IPS-20b (cell line): Measurements from ENCODE around the gene PRDM16.
"Not testable (repeated sequence)": the region's sequence is repeated elsewhere in the genome, so short reads cannot be mapped to it uniquely, and the experiment has no call there.

Experiments
- H3K27ac ChIP-seq: one replicate; pipeline ENCODE4 v1.5.1; 2013; ENCODE audit warnings: low read length
- H3K27me3 ChIP-seq: 2 replicates; pipeline ENCODE4 v1.6.1; 2013; ENCODE audit warnings: mild to moderate bottlenecking, low read length, inconsistent platforms; ENCODE audit not compliant: insufficient read depth
- H3K36me3 ChIP-seq: 2 replicates; pipeline ENCODE4 v1.6.1; 2013; ENCODE audit warnings: low read depth, mild to moderate bottlenecking, inconsistent platforms, low read length, moderate library complexity; ENCODE audit not compliant: insufficient read depth
- H3K4me1 ChIP-seq: 2 replicates; pipeline ENCODE4 v1.6.1; 2013; ENCODE audit warnings: mild to moderate bottlenecking, control low read depth, inconsistent platforms, low read length, moderate library complexity; ENCODE audit not compliant: insufficient read depth
- H3K4me3 ChIP-seq: 2 replicates; pipeline ENCODE4 v1.5.1; 2013; ENCODE audit warnings: mild to moderate bottlenecking, low read length, inconsistent platforms
- H3K9ac ChIP-seq: 2 replicates; pipeline ENCODE4 v1.6.1; 2013; ENCODE audit warnings: low read depth, mild to moderate bottlenecking, inconsistent platforms, low read length, moderate library complexity
- H3K9me3 ChIP-seq: 2 replicates; pipeline ENCODE4 v1.6.1; 2013; ENCODE audit warnings: mild to moderate bottlenecking, low read depth, low read length, inconsistent platforms; ENCODE audit not compliant: insufficient read depth

Gene PRDM16

DNA sequence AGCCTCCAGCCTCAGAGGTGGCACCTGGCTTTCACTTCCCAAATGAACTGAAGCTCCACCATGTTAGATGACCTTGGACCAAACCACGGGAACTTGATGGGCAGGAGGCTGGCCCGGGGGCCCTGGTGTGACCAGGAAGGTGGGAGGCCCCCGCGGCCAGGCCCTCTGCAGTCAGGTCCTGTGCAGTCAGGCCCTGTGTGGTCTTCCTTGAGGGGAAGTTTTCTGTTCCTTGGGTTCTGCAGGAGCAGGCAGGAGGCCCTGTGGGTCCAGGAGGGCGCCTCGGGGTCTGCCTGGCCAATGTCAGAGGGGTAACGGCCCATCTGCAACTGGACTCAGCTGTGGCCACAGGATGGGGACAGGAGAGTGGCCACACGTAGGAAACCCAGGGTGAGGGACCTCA, 13.0 kb downstream of the PRDM16 start:
- Histone ChIP-seq H3K4me3 (no peak overlapping the region), H3K4me1 (no peaks in the 10 kb centered on the region), H3K9me3 (no peaks in the 10 kb centered on the region), H3K36me3 (no peaks in the 10 kb centered on the region), H3K27ac (no peak overlapping the region), H3K27me3 (peaks cover 4% of the 10 kb centered on the region; the same call in 1 of the 2 replicates), H3K9ac (no peak overlapping the region)

DNA sequence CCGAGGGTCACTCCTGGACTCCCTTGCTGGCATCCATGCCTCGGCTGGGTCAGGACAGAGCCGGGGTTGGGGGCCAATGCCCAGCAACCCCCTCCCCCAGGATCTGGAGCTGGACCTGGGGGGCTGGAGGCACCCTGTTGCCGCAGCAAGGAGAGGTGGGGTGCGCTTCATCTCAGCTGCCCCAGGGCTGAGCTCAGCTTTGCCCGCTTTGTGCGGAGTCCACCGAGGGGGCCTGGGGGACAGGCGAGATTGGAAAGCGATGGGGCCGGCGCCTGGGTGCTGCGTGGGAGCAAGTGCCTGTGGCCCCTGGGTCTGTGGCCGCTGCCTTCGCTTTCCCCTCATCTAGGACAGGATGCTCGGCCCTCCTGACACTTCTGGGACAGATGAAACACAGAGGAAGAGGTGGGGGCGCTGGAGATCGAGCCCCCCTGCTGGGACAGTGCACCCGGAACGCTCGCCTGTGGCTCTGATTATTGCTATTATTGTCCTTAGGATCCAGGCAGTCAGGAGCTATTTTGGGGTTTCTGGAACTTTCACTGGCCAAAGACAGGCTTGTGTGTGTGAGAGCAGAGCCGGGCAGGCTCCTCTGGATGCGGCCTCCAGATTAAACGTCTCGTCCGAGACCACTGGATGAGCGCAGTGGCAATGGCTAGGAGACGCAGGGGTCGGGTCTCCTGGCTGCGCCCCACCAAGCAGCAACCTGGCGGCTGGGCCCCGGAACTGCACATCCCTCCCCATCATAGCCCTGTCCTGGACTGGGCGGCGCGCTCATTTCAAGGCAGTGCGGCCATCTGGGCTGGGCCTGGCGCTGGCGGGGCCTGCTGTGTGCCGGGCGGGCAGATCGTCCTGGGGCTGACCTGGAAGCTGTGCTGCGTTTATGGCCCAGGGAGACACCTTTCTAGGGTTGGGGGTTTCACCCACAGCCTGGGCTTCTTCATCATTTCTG, 13.8 kb downstream of the PRDM16 start:
- no peaks in the 10 kb centered on the region for H3K27me3 ChIP-seq
- H3K36me3 ChIP-seq = no peaks in the 10 kb centered on the region
- H3K9me3 ChIP-seq = no peaks in the 10 kb centered on the region
- H3K4me3 ChIP-seq = no peak overlapping the region
- H3K9ac ChIP-seq = no peak overlapping the region
- H3K4me1 ChIP-seq = no peaks in the 10 kb centered on the region
- H3K27ac ChIP-seq = no peak overlapping the region

DNA sequence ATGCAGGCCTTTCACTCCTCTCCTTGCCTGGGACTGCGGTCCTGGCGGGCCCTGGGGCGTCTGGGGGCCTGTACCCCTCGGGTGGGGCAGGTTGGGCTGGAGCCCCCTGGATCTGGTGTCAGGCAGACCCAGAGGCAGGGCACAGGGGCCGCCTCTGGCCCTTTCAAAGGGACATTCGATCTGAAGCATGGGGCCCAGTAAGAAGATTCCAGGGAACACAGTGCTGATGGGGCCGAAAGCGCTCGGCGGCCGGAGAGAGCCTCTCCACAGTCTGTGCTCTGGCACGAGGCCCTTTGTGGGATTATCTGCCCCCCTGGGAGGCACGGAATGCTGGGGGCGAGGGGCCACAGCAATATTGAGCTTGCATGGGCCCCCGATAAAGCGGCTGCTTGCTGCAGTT, 15.2 kb downstream of the PRDM16 start:
- no peak overlapping the region for H3K4me3 ChIP-seq
- no peak overlapping the region for H3K9ac ChIP-seq
- no peaks in the 10 kb centered on the region for H3K9me3 ChIP-seq
- no peaks in the 10 kb centered on the region for H3K36me3 ChIP-seq
- no peaks in the 10 kb centered on the region for H3K27me3 ChIP-seq
- H3K27ac ChIP-seq = no peak overlapping the region
- no peaks in the 10 kb centered on the region for H3K4me1 ChIP-seq

DNA sequence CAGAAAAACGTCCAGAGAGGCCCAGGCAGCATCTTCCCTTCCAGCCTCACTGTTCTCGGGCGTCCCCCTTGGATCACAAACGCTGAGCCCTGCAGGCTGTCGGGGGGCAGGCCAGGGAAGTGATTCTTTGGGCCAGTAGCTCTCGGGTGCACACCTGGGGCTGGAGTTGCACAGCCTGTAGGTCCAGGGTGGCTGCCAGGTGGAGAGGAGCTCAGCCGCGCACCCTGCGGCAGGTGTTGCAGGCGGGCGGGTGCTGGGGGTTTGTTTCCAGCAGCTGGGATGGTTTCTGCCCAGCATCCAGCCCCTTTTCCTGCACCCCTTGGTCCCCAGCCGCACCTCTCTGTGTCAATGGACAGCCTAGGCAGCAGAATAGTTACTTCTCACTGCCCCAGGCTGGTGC, 15.7 kb downstream of the PRDM16 start:
- no peak overlapping the region for H3K9ac ChIP-seq
- H3K27me3 ChIP-seq = no peaks in the 10 kb centered on the region

DNA sequence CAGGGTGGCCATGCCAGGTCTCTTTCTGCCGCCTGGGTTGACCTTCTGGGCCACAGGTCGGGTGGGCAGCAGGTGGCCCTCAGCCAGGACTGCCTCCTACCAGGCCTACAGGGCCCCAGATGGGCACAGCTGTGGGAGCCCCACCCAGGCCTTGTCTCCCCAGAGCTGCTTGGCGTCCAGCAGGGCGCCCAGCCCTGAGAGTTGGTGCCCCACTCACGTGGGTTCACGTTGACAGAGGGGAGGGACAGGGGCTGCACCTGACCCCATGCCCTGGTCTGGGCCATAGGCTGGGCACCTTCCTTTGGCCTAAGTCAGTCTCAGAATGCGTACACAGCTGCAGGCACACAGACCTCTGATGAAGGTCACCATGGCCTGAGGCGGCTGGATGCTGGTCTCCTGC, 16.7 kb downstream of the PRDM16 start:
- H3K36me3 ChIP-seq = no peaks in the 10 kb centered on the region
- H3K9ac ChIP-seq = no peak overlapping the region
- no peaks in the 10 kb centered on the region for H3K27me3 ChIP-seq
- H3K9me3 ChIP-seq = no peaks in the 10 kb centered on the region
- H3K4me1 ChIP-seq = no peaks in the 10 kb centered on the region
- H3K4me3 ChIP-seq = no peak overlapping the region
- H3K27ac ChIP-seq = no peak overlapping the region

More for the DNA sequence above, 15.7 kb downstream of the PRDM16 start:
- H3K9me3 ChIP-seq = no peaks in the 10 kb centered on the region
- H3K27ac ChIP-seq = no peak overlapping the region
- no peaks in the 10 kb centered on the region for H3K36me3 ChIP-seq
- no peak overlapping the region for H3K4me3 ChIP-seq
- no peaks in the 10 kb centered on the region for H3K4me1 ChIP-seq

DNA sequence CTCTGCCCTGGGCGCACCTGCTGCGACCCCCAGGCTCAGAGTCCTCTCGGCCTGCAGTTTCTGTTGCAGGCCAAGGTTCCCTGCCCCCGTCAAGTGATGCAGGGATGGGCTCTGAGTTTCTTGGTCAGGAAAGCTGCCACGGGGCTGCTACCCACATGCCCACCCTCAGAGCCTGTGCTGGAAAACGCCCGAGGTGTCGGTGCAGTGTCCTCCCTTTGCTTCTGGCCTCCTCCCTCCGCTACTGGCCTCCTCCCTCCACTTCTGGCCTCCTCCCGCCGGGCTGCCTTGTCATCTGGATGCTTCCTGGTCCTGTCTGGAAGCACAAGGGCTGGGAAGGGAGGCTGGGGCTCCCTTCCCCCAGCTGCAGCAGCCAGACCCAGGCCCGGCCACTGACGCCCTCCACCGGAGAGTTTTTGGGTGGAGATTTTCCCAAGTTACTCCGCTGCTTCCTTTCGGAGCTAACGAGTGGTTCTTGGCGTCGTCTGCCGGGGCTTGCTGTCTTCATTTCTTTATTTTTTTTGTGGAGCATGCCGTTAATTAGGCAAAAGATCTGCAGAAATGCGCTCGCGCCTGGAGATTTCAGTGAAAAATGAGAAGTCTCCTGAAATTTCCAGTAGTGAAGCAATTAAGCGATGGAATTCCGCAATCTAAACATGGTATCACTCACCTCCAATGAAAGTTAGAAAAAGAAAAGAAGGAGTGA, 17.4 kb downstream of the PRDM16 start:
- Histone ChIP-seq H3K27ac (no peak overlapping the region), H3K9me3 (no peaks in the 10 kb centered on the region), H3K27me3 (no peaks in the 10 kb centered on the region), H3K4me3 (no peak overlapping the region), H3K4me1 (no peaks in the 10 kb centered on the region), H3K9ac (no peak overlapping the region), H3K36me3 (no peaks in the 10 kb centered on the region)

DNA sequence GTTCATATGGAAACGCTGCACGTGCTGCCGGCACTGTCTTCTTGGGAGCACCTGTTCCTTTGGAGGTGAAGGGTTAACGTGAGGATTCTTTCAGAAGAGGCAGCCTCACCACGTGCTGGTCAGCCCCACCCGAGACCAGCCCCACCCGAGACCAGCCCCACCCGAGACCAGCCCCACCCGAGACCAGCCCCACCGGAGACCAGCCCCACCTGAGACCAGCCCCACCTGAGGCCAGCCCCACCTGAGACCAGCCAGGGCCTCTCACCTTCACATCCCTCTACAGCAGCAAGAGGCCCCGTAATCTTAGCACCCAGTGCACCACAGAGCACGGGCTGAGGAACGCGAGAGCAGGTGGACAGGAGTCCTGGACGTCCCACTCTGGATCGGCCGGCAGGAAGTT, 18.0 kb downstream of the PRDM16 start:
- no peak overlapping the region for H3K4me3 ChIP-seq
- no peak overlapping the region for H3K27ac ChIP-seq

DNA sequence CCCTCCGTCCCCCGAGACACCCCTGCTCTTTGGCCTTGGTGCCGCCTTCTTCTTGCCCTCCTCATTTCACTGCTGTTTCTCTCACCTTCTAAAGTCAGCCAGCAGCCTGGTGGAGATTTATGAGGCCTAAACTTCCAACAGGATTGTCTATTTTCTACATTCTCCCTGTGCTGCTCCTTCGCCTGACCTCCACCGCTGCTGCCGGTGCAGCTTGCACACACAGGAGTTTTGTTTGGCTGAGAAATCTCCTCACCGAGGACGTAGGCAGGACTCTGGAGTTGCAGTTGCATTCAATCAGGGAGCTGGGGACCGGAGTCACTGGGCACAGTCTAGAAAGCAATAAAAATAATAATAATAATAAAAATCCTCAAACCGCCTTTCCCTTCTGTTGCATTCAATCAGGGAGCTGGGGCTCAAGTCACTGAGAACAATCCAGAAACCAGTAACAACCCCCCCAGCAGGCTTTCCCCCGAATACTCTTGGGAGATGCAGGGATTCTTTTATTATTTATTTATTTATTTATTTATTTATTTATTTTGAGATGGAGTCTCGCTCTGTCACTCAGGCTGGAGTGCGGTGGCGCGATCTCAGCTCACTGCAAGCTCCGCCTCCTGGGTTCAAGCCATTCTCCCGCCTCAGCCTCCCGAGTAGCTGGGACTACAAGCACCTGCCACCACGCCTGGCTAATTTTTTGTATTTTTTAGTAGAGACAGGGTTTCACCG, 19.1 kb downstream of the PRDM16 start:
- not testable (repeated sequence) for H3K9me3 ChIP-seq, H3K27ac ChIP-seq, H3K27me3 ChIP-seq, H3K4me1 ChIP-seq, H3K9ac ChIP-seq, H3K36me3 ChIP-seq, H3K4me3 ChIP-seq

More for the DNA sequence above, 18.0 kb downstream of the PRDM16 start:
- Histone ChIP-seq H3K27me3 (no peaks in the 10 kb centered on the region), H3K9ac (no peak overlapping the region), H3K36me3 (no peaks in the 10 kb centered on the region), H3K4me1 (no peaks in the 10 kb centered on the region), H3K9me3 (no peaks in the 10 kb centered on the region)

DNA sequence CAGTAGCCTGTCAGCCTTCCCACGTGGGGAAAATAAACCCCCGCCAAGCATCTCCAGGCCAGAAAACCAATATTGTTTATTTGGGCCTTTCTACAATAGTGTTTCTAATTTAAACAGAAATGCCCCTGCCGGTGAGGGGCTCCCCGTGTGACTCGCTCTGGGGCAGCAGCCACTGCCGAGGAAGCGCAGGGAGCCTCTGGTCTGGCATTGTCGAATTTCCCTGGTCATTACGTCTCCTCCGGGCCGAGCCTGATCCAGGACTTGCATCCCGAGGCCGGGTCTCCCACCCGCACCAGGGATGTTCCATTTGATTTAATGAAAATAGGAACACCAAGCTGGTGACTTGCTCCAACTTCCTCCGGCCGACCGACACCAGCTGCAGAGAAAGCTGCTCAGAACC, 20.5 kb downstream of the PRDM16 start:
- Histone ChIP-seq H3K27ac (no peak overlapping the region), H3K36me3 (no peaks in the 10 kb centered on the region), H3K27me3 (no peaks in the 10 kb centered on the region), H3K4me1 (no peaks in the 10 kb centered on the region), H3K4me3 (no peak overlapping the region), H3K9me3 (no peaks in the 10 kb centered on the region), H3K9ac (no peak overlapping the region)

DNA sequence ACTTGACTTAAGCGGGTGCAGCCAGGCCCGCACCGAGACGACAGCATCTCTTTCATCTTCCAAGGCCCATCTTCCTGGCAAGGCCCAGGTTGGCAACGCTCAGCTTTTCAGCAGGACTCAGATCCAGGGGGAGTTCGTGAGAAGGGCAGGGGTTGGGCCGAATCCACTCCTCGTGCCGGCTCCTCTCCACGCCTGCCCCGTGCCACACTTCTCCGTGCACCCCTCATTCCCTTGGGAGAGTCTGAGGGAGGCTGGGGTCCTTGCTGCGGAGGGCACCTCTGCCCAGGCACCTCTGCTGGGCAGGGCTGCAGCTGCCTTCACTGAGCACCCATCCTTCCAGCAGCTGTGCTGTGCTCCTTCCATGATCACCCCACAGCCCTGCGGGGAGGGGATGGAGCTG, 22.3 kb downstream of the PRDM16 start:
- H3K27ac ChIP-seq = no peak overlapping the region
- no peaks in the 10 kb centered on the region for H3K4me1 ChIP-seq
- H3K36me3 ChIP-seq = no peaks in the 10 kb centered on the region
- H3K9me3 ChIP-seq = no peaks in the 10 kb centered on the region
- H3K4me3 ChIP-seq = no peak overlapping the region
- no peak overlapping the region for H3K9ac ChIP-seq
- H3K27me3 ChIP-seq = no peaks in the 10 kb centered on the region

DNA sequence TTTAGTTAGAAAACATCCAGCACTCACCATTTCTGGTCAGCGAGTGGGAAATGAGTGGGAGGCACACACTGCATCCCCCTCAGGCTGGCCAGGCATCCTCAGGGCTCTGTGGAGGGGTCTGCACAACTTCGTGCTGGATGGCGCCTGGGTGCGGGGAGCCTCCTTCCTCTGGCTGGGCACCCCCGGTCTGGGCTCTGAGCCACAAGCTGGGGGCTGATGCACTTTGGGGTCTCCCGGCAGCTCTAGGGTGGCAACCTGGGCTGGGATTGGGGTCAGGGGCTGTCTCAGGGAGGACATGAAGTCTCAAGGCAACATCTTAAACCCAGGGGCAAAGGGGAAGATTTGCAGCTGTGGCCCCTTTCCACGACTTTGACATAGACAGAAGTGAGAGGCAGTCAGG, 23.5 kb downstream of the PRDM16 start:
- Histone ChIP-seq H3K36me3 (no peaks in the 10 kb centered on the region), H3K9me3 (no peaks in the 10 kb centered on the region), H3K27ac (no peak overlapping the region), H3K9ac (no peak overlapping the region), H3K4me1 (no peaks in the 10 kb centered on the region), H3K4me3 (no peak overlapping the region), H3K27me3 (no peaks in the 10 kb centered on the region)
